NCI-H146 treated with DMSO at 0.1 percent for 48 hours (cell line): Measurements from ENCODE around the gene HS1BP3.

Experiments
- DNase-seq: peaks from one replicate; lab custom pipeline; 2025; ENCODE audit not compliant: unreplicated experiment; lab: John Stamatoyannopoulos, UW

The HS1BP3 gene

GRCh38 chr2:20588918-20589871, 61.7 kb downstream of the HS1BP3 start:
- no peak for DNase-seq

- no peak for DNase-seq
Measured at GRCh38 chr2:20585710-20586594, 64.9 kb downstream of the HS1BP3 start.

GRCh38 chr2:20585359-20585709, 65.6 kb downstream of the HS1BP3 start:
- no peak for DNase-seq

- DNase-seq: no peak
Measured at GRCh38 chr2:20584399-20585358, 66.2 kb downstream of the HS1BP3 start.

- no peak for DNase-seq
Measured at GRCh38 chr2:20584045-20584398, 66.9 kb downstream of the HS1BP3 start.

GRCh38 chr2:20583425-20583881, 67.4 kb downstream of the HS1BP3 start:
- no peak for DNase-seq

DNA sequence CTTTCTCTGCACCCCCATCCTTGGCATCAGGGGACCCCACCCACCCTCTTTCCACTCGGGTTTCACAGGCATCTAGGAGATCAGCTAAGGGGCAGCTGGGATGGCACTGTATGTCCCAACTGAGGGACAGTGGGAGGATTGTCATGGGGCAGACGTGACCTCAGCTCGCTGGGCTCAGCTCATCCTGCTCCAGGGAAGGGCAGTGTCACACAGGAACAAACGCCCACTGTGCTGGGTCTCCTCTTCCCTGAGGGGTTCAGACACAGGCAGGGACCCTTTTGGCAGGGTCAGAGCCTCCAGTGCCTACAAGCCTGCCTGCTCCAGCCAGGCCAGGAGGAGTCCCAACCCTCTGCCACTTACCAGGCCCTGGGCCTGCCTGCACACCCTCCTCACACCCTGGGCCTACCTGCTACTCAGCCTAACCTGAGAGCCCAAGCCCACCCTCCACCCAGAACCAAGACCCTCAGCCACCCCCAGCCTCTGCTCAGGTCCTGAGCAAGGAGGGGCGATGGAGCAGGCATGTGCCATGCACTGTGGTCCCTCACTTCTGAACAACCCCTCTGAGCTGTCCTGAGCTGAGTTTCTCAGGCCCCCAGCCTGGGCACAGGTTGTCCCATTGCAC, 68.2 kb downstream of the HS1BP3 start:
- DNase-seq: no peak

GRCh38 chr2:20580690-20581437, 70.0 kb downstream of the HS1BP3 start:
- DNase-seq: no peak

GRCh38 chr2:20579866-20580265, 71.0 kb downstream of the HS1BP3 start:
- no peak for DNase-seq

GRCh38 chr2:20578895-20579825, 71.7 kb downstream of the HS1BP3 start:
- DNase-seq: no peak

- no peak for DNase-seq
Measured at GRCh38 chr2:20578266-20578894, 72.5 kb downstream of the HS1BP3 start.

GRCh38 chr2:20577495-20578235, 73.2 kb downstream of the HS1BP3 start:
- DNase-seq: no peak

GRCh38 chr2:20576598-20577115, 74.2 kb downstream of the HS1BP3 start:
- DNase-seq: no peak

DNA sequence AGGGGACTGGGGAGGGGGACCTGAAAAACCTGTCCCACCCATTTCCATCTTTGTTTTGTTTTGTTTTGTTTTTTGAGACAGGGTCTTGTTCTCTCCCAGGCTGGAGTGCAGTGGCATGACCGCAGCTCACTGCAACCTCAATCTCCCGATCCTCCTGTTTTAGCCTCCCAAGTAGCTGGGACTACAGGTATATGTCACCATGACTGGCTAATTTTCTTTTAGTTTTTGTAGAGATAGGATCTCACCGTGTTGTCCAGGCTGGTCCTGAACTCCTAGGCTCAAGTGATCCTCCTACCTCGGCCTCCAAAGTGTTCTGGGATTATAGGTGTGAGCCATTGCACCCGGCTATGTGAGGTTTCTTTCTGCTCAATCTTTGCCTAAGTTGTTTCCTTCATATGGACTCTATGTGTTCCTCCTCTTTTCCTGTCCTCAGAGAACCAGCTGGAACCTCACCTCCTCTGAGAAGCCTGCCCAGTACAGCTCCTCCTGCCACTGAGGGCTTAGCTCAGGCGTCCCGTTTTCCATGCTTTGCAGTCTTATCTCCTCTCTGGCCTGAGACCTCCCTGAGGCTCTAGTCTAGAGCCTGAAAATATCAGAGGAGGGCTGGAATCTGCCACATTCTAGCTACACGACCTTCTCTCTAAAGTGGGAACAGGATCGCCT, 74.8 kb downstream of the HS1BP3 start:
- DNase-seq: no peak

GRCh38 chr2:20575414-20575813, 75.5 kb downstream of the HS1BP3 start:
- no peak for DNase-seq

GRCh38 chr2:20574930-20575329, 76.0 kb downstream of the HS1BP3 start:
- DNase-seq: no peak
